MV-4-11 (cell line): Measurements from ENCODE around the gene ZBTB7C.

Experiments used
- DNase-seq: peaks from one replicate; lab custom pipeline; 2025; lab: John Stamatoyannopoulos, UW

Gene ZBTB7C

DNA sequence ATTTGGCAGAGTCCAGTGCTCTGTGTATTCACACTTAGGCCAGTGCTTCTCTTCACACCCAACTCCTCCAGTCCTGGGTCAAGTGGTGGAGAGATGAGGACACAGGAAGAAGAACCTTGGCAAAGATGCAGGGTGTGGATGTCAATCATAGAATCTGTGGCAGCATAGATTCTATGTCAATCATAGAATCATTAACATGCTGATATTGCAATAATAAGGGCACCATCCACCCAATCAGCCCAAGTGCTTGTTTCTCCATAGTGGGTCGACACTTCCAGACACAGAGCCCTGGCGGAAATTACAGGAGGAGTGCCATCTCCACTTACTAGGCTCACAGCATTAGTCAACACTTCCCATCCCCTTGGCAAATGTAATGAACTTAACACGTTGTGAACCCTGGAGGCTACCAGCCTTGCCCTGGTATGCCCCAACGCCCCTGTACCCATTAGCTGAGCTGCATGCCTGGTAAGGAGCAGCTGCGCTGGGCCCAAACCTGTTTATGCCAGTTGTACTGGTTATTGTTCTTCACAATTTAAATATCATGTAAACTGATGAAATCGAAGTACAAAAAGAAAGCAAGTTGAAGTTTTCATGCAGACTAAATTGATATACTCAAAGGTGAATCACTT lies 317.2 kb downstream of the ZBTB7C start:
- no peak for DNase-seq

DNA sequence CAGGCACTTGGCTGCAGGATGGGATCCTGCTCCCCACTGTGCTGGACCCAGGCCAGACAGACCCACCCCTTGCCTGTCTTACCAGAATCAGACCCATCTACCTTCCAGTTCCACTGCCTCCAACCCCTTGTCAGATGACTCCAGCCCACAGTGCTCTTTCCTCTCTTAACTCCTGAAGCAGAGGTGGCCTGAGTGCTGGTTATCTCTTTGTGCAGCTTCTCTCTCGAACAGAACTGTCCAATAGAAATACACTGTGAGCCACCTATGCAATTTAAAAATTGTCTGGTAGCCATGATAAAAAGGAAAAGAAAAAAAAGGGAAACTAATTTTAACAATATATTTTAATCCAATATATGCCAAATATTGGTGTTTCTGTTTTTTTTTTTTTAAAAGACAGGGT lies 318.5 kb downstream of the ZBTB7C start:
- no peak for DNase-seq

DNA sequence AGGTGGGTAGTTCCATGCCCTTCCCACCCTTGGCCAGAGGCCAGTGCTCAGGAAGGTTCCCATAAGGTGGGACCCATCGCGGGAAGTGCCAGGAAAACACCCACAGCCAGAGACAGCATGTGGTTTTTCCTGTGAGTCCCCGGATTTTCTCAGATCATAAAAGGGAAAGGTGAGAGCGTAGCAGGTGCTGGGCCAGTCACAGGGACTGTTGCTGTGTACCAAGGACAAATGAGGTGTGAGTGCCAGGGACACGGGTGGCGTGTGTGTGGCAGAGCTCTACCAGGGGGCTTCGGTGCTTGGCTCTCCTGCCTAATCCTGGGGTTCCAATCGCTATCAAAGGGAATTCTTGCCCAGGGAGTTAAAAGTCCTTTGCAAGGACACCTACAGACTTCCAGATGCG lies 319.2 kb downstream of the ZBTB7C start:
- no peak for DNase-seq

DNA sequence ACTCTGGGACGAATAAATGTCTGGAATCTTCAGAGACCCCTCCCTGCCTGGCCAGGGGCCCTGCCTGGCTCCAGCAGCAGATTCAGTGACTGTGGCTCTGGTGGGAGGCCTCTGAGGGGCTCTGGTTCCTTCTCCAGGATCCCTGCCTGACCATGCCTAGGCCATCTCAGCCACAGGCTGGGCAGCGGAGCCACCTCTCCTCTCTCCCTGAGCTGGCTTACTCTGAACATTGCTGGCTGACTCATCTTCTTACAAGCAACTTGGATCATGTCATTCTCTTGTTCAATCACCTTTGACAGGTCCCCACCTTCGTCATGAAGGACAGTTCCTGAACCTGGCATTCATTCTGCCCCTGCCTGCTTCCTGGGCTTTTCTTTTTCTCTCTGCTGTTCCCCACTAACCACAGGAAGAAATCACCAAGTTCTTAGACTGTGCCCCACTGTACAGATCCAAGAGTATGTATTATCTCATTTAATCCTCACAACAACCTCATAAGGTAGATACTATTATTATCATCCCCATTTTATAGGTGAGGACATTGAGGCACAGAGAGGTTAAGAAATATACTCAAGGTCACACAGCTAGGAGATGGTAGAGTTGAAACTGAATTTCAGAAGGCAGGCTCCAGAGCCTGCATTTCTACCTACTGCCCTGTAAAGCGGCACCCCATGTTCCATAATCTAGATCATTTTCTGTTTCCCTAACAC lies 323.2 kb downstream of the ZBTB7C start:
- DNase-seq = no peak

DNA sequence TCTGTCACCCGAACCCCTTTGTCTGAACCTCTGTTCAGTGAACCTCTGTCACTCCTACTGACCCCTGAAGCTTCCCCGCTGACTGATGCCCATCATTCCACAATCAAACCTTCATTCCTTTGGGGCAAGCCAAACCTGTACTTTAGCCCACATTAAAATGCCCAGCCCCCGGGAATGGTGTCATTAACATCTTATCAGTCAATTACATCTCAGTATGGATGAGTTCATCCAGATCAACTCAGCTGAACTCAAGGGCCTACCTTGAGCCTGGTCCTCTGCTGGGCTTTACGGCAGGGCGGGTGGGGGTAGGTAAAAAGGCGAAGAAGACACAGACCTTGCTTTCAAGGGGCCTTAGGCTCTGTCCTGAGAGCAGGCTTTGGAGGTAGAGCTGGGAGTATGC lies 324.3 kb downstream of the ZBTB7C start:
- DNase-seq = no peak

DNA sequence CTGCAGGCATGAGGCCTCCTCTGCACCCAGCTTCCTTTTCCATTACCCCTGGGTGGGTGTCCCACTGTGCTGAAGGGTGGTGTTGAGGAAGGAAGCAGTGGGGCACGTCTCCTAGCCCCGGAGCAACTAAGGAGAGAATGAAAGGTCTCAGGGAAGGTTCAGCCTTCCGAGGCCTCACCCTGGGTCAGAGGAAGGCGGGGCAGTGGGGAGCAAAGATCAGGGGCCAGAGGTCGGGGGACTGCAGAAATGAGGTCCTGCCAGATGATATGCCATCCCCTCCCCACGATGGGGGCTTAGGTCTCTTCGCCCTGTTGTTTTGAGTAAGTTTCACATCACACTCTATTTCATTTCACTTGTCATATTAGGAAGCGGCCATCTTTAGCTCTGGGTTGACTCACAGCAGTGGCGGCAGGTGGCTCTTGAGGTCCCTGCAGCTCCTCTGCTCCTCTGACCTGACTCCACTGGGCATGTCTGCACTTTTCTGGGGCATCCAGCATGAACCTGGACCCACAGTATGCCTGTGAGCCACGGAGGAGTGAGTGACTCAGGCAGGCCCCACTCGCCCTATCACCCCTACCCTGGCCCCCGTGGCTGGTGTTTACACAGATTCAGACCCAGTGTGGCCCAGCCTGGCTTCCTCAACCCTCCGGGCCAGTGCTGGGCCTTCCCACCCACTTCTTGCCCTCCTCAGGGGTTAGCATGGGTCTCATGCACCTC lies 325.0 kb downstream of the ZBTB7C start:
- DNase-seq = no peak

DNA sequence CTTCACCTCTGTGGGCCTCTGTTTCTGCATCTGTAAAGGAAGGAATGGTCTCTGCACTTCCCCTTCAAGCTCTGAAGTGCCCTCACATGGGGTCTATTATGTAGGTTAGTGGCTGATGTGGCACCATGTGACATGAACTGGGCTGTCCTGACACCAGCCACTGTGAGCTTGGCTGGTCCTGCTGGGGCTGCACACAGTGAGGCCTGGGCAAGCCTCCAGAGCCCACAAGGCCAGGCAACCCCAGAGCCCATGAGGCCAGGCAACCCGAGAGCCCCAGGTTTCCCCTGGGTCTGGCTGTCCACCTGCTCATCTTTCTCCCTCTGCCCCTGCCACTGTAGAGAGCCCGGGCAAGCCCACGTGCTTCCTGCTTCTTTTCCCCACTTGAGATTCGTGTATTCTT lies 328.6 kb downstream of the ZBTB7C start:
- no peak for DNase-seq

DNA sequence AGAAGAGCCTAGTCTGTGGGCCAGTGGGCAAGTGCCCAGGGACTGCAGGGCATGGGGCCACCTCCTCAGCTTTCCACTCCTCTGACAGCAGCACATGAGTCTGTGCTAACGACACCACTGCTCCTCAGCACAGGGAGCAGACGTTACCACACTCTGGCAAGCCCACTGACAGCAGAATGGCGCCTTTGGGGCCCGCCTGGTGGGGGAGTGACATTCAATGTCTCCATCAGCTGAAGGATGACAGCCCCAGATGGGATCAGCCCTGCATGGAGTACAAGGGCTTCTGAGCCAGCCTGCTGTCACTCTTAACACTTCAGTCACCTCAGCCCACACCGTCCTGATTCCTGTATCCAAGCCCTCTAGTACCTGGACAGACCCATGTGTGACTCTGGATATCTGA lies 329.3 kb downstream of the ZBTB7C start:
- DNase-seq = no peak

DNA sequence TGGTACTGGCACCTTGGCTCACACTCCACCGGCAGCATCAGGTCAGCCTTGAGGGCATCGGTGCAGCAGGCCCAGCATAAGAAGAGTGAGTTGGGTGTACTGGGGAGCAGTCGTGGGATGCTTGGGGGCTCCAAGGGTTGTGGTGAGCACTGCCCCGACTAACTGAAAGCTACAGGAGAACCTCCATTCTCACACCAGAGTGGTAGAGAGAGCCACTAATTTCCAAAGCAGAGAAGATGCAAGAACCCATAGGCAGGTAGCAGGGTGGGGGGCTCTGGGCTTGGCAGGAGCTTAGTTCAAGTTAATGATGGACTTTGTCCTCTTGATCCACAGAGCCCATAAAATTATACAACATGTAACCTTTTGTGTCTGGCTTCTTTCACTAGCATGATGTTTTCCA lies 330.7 kb downstream of the ZBTB7C start:
- DNase-seq = no peak

DNA sequence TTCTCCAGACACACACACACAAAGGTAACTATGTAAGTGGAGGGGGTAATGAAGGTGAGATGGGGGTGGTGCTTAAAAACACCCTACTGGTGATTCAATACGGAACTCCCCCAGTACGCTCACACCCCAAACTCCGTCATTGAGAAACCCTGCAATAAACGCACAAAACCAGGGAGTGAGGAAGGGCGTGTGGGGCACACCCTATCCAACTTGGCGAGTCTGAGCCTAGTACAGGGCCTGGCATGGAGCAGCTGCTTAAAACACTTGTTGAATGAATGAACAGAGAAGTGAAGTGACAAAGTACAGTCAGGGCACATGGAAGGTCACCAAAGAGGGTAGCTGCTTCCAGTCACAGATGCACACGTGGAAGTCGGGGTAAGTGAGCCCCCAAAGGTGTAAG lies 331.9 kb downstream of the ZBTB7C start:
- no peak for DNase-seq

DNA sequence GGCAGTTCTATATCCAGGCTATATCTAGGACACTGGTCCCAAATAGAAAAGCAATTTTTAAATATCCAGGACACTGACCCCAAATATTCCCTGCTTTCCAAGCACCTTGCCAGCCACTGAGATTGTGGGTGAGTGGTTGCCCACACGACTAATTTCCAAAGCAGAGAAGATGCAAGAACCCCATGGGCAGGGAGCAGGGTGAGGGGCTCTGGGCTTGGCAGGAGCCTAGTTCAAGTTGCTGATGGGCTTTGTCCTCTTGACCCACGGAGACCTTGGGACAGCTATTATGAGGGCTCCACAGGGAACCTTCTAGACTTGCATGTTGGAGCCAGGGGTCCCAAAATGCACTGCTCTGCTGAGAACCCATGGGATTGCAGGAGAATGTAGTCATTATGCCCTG lies 332.7 kb downstream of the ZBTB7C start:
- no peak for DNase-seq

DNA sequence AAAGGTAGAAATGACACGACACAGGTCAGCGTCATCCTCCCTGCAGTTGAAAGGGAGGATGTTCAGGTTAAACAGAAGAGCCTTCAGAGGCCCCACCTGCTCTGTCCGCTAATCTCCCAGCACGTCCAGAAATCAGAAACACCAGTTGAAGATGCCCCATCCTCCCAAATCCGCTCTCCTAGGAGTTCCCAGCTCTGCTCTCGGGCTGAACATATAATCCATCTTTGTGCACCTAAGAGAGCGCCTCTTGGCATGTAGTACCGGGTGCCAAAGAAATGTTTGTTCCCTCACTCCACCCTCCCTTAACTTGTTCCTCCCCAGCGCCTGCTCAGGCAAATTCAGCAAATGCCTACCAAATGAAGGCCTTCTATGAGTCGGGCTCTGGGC lies 333.5 kb downstream of the ZBTB7C start:
- DNase-seq = no peak

DNA sequence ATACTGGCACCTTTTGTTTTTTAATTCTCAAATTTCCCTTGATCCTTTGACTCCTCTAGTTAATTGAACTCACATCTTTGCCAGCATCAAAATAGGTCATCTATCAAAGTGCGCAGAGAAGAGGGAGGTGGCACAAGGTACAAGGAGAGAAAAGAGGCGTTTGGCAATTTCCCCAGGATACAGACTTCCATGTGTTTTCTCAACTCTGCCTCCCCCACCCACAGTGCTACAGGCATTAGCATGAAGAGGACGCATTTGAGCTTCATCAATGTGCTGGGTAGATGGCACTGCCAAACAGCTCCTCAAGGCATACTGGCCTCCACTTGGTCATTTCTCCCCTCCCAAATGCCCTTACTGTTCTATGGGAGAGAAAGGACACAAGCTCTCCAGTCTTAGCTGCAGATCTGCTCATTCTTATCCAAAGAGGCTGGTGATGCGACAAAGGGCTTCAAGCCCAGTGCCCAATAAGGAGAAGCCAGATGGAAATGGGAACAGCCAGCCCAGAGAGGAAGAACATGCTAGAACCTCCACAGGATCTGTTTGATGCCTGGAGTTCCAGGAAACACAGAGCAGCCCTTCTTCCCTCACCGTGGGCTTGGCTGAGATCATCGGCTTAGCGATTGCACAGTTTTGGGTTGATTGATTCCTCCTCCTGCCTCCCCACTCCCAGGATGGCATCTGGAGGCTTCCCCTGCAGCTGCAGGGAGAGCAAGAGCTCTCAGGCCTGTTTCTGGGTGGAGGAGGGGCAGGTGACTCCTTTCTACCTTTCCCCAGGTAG lies 334.1 kb downstream of the ZBTB7C start:
- no peak for DNase-seq

DNA sequence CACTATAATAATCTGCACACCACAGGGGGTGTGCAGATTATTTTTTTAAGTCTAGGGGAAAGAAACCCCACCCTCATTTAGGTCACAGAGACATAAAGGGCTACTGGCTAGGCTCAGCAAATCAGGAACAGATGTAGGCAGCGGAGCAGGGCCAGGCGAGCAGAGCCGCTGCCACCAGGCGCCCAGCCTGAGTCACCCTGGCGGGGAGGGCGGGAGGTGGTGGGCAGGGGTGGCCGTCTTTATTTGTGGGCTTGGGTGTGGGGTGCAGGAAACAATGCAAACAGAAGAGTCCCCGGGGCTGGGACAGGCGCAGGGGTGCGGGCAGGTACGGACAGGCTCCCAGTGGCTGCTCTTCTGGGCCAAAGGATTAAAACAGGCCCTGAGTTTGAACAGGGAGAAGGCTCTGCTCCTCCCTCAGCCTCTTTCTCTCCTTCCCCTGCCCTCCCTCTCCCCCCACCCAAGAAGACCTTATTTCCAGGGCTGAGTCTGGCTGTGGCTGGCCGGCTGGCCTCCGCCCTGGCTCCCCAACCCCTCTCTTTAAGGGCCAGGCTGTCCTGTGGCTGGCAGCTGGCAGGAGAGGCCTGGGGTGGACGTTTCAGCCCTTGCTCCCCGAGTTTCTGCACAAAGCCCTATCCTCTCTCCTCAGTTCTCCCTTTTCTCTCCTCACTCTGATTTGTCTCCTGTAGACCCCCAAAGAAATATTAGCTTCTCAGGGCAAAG lies 335.8 kb downstream of the ZBTB7C start:
- DNase-seq = no peak

DNA sequence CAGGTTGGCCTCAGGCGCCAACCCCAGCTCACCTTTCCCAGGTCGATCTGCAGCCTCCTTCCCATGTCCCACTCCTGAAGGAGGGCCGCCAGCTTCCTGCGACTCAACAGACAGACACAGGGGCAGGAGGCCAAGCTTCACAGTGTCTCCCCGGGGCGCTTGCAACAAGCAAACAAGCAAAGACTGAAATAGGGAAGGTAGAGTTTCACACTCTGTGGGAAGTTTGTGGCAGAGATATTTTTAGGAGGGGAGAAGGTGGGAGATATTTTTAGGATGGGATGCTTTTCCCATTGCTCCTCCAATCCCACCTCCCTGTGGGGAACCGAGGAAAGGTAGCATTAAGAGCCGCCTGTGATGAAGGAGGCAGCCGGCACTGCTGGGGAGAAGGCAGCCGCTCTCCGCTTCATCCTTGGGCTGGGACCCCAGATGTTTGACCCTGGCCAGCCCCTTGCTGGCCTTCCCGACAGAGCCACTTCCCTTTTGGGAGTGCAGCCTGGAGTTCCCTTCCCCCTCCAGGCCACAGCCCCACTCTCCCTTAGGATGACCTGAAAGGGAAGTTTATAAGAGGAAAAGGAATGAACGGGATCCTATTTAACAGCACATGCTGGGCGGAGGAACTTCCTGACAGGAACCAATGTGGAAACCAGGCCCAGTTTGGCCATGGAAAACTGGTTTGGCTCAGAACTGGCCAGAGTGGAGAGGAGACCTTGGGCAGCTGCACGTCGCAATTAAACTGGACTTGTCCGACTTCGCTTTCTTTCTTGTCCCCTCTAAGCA lies 336.6 kb downstream of the ZBTB7C start:
- DNase-seq = no peak

DNA sequence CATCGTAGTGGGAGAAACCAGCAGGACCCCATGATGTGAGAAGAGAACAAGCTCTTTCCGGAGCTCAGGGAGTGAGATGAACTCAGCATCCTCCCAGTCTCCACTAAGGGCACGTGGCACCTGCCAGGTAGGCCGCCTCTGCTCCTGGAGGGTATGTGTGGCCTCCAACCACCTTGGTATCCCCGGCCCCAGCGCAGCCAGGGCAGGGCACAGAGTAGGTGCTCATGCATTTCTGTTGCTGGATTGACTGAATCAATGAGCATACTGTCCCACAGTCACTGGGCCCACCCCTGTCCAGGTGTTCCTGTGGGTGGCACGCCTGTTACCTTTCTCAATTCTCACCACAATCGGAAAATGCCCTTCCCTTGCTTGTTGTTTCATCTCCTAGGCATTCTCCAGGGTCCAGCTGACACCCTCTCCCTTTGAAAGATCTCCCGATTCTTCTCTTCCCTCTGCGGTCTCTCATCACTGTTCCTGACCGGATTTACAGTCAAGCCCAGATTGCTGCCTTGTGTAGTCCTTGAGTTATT lies 340.2 kb downstream of the ZBTB7C start:
- DNase-seq = no peak

DNA sequence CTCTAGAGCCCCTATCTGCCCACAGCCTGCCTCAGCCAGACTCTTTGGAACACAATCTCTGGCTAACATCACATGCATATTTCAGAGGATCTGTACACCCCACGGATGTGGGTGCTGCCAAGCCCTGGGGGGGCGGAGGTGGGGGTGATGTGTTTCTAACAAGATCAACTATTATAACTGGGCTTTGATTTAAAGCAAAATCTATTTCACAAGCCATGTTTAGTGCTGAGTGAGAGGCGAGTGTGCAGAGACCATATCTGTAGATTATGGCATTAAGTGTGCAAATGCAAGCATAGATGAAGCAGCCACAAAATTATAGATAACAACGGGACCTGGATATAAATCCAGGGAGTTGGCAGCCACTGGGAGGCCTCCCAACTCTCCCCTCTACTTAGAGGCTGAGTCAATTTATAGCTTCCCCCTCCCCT lies 342.9 kb downstream of the ZBTB7C start:
- no peak for DNase-seq

DNA sequence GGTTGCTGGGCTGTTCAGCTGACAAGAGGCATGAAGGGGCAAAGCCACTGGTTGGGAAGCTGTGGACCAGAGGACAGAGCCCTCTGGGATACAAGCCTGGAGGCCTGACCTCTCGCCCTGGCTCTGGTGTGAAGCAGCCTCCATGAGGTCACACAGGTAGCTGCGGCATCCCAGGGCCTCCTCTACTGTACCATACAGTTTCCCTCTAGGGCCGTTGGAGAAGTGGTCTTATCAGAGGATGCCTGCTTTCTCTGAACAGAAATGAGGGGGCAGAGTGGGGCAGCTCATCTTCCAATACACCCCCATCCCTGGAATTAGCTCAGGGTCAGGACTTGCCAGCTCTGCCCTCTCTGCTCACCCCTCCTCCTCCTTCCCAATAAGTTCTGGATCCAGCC lies 343.6 kb downstream of the ZBTB7C start:
- no peak for DNase-seq

DNA sequence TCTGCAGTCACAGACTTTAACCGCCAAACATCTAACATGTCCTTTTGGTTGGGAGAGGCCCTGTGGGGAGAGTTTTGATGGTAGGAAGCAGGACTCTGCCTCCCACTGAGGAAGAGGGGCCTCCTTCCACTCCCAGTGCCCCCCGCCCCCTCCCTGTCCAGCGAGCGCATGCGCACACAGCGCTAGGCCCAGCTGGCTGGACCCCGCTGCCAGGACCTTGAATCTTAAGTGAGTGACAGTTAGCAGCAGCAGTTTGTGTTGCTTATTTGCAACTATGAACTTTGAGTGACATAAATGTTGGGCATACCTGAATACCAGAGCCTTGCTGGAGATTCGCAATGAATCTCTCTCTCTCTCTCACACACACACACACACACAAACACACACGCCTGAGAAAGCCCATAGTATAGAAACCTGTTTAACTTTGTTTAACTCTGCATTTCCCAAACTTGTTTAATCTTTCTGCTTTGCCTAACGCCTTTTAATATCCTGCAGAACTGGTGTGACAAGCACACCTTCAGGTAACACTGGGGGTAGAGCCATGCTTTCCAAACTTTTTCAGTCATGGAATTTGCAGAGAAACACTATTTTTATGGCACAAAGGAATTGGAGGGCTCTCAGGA lies 344.1 kb downstream of the ZBTB7C start:
- DNase-seq = no peak

DNA sequence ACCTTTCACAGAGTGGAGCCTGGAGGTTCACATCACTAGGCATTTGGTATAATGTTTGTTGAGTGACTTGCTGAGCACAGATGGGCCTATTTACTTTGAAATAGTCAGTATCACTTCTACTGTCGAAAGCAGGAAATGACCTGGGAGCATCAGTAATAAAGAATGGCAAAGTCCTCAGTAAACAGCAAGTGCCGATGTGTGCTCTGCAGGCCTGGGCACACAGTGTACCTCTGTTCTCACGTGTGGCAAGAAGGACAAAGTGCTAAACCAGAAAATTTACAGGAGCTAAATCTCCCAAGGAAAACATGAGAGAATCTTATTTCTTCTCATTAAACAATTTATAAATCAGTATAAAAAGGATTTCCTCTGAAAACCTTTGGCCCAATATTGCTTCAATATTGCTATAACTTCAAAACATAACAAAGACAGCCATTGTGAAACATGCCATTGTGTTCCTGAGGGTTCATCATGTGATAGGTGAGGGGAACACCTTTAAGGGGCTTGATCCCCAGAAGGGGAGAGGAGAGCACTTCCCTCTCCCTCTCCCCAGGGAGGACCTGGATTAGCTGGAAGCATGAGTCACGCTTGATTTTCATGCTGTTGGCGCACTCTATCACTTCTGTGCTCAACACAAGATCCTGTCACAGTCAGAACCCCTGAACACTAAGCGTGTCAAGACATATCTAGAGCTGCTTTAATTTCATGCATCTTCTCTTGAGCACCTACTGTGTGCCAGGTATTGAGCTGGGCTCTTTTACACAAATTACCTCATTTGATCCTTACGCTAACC lies 347.2 kb downstream of the ZBTB7C start:
- DNase-seq = no peak
